ENCODE results near the gene EEF1G. TPM values are rescaled to one million over a fixed set of nuclear protein-coding genes. Genes with fewer than 3 reads are reported as not detected.
A peak's percentile ranks its signal among the peaks of the same experiment; 100 is the strongest.

Gene EEF1G
- total and polyA plus RNA-seq, 2 of the 13 experiments (the other 11 are each of a cell fraction or from before 2014, with no cell fraction given), result 1,787 to 2,144 TPM

GRCh38 chr11:62621567-62622470 lies 48.1 kb upstream of the EEF1G start, which contains the start of gene B3GAT3 (continued):
- TF ChIP-seq PRDM4 (CRISPR knock-in tag; IDR thresholded peaks at IDR 0.05; ENCODE audit: borderline replicate concordance) (no peak), ZNF10 (CRISPR knock-in tag; IDR thresholded peaks at IDR 0.05; ENCODE audit: borderline replicate concordance, low read depth) (no peak), ZNF431 (CRISPR knock-in tag; IDR thresholded peaks at IDR 0.05; ENCODE audit: borderline replicate concordance, low read depth) (peak; percentile 76; the same call in 1 of the 2 replicates), BORCS8-MEF2B (CRISPR knock-in tag; IDR thresholded peaks at IDR 0.05) (peak; percentile 94), ZNF484 (CRISPR knock-in tag; IDR thresholded peaks at IDR 0.05; ENCODE audit: borderline replicate concordance, low read depth) (no peak), FOXA1 (IDR thresholded peaks at IDR 0.05) (no peak), FOXA1 (CRISPR knock-in tag; IDR thresholded peaks at IDR 0.05) (no peak), ZNF441 (CRISPR knock-in tag; IDR thresholded peaks at IDR 0.05; ENCODE audit: borderline replicate concordance) (no peak; the same call in 1 of the 2 replicates), ZNF556 (CRISPR knock-in tag; IDR thresholded peaks at IDR 0.05; ENCODE audit: borderline replicate concordance) (0 out of 2 replicates have a peak, but pooled peaks have one; percentile 53), KDM6A (CRISPR knock-in tag; IDR thresholded peaks at IDR 0.05; ENCODE audit: low read depth) (0 out of 2 replicates have a peak, but pooled peaks have one; percentile 8), ZNF3 (CRISPR knock-in tag; IDR thresholded peaks at IDR 0.05) (no peak), RARG (CRISPR knock-in tag; IDR thresholded peaks at IDR 0.05; ENCODE audit: low read depth) (no peak), PHF8 (CRISPR knock-in tag; IDR thresholded peaks at IDR 0.05) (peak; percentile 66), KLF11 (CRISPR knock-in tag; IDR thresholded peaks at IDR 0.05) (0 out of 2 replicates have a peak, but pooled peaks have one; percentile 77), TBP (CRISPR knock-in tag; IDR thresholded peaks at IDR 0.05) (no peak), SIN3A (IDR thresholded peaks at IDR 0.05; ENCODE audit: borderline replicate concordance, low read depth, low read length) (peak; percentile 95), GMEB1 (CRISPR knock-in tag; IDR thresholded peaks at IDR 0.05; ENCODE audit: borderline replicate concordance) (peak; percentile 83; the same call in 1 of the 2 replicates), ZNF577 (CRISPR knock-in tag; IDR thresholded peaks at IDR 0.05; ENCODE audit: borderline replicate concordance, low read depth) (no peak), YEATS2 (CRISPR knock-in tag; IDR thresholded peaks at IDR 0.05; ENCODE audit: borderline replicate concordance) (peak; percentile 92), NR2C2 (CRISPR knock-in tag; IDR thresholded peaks at IDR 0.05; ENCODE audit: borderline replicate concordance) (peak; percentile 56; the same call in 1 of the 2 replicates), IRF1 (CRISPR knock-in tag; IDR thresholded peaks at IDR 0.05; ENCODE audit: low read depth) (no peak), KLF13 (CRISPR knock-in tag; IDR thresholded peaks at IDR 0.05) (no peak), GATA4 (IDR thresholded peaks at IDR 0.05; ENCODE audit: borderline replicate concordance, low read depth) (peak; percentile 59; the same call in 1 of the 2 replicates), ZNF546 (CRISPR knock-in tag; conservative IDR thresholded peaks at IDR 0.05) (0 out of 2 replicates have a peak, but pooled peaks have one; percentile 39), ZNF296 (CRISPR knock-in tag; conservative IDR thresholded peaks at IDR 0.05) (no peak), PHF20 (CRISPR knock-in tag; IDR thresholded peaks at IDR 0.05) (peak; percentile 92)

All from HepG2 (cell line).